GM12873 (cell line): ENCODE results near the gene THPO.
A peak's percentile ranks its signal among the peaks of the same experiment; 100 is the strongest.

Experiments
- TF ChIP-seq, protein P1 (sequence below): IDR thresholded peaks from 2 replicates; pipeline ENCODE4 v1.5.1; 2012; ENCODE audit warnings: low read depth, mild to moderate bottlenecking, moderate library complexity, low read length, control low read depth; ENCODE audit not compliant: insufficient read depth; ENCODE audit errors: missing control alignments

The THPO gene

GRCh38 chr3:184345317-184346144 is 32.5 kb downstream of the THPO start:
- TF ChIP-seq, protein P1, sequence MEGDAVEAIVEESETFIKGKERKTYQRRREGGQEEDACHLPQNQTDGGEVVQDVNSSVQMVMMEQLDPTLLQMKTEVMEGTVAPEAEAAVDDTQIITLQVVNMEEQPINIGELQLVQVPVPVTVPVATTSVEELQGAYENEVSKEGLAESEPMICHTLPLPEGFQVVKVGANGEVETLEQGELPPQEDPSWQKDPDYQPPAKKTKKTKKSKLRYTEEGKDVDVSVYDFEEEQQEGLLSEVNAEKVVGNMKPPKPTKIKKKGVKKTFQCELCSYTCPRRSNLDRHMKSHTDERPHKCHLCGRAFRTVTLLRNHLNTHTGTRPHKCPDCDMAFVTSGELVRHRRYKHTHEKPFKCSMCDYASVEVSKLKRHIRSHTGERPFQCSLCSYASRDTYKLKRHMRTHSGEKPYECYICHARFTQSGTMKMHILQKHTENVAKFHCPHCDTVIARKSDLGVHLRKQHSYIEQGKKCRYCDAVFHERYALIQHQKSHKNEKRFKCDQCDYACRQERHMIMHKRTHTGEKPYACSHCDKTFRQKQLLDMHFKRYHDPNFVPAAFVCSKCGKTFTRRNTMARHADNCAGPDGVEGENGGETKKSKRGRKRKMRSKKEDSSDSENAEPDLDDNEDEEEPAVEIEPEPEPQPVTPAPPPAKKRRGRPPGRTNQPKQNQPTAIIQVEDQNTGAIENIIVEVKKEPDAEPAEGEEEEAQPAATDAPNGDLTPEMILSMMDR = peak; percentile 57

- TF ChIP-seq, protein P1 = no peak
Measured at GRCh38 chr3:184344579-184345316, 33.3 kb downstream of the THPO start.

DNA sequence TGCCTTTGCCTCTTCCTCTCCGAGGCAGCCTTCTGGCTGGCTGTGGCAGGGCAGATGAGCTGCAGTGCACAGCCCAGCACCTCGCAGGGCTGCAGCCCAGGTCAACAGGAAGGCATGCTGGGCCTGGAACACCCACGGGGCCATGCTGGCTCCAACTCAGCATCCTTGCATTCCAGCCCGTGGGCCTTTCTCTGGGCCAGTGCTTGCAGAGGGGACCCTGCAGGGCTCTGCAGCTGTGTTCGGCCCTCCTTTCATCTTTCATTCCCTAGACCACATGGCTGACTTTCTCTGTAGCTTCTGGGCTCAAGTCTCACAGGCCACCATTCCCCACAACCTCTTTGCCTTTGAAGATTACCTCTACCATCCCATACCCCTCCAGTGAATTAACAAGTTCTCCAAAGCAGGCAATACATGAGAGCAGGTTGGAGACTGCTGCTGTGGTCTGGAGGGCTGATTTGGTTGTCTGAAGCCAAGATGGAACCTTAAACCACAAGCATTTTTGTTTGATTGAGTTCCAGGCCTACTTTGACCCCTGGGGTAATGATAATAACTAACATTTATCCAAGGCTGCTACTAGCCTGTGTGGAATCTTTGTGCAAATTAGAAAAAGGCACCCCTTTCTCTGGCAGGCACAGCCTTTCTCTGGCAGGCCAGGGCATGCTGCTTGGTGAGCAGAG is 34.7 kb downstream of the THPO start:
- TF ChIP-seq, protein P1 = no peak

DNA sequence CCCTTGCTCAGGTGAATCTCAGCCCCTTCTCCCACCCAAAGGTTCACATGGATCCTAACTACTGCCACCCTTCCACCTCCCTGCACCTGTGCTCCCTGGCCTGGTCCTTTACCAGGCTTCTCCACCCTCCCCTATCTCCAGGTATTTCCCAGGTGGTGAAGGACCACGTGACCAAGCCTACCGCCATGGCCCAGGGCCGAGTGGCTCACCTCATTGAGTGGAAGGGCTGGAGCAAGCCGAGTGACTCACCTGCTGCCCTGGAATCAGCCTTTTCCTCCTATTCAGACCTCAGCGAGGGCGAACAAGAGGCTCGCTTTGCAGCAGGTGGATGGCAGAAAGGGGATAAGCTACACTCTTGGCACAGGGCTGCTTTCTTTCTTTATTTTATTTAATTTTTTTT is 36.1 kb downstream of the THPO start:
- TF ChIP-seq, protein P1 = no peak

GRCh38 chr3:184339001-184339400 is 39.0 kb downstream of the THPO start:
- TF ChIP-seq, protein P1 = no peak

GRCh38 chr3:184338511-184338945 is 39.5 kb downstream of the THPO start:
- TF ChIP-seq, protein P1 = peak; percentile 10

- TF ChIP-seq, protein P1 = no peak
Measured at GRCh38 chr3:184337981-184338380, 40.0 kb downstream of the THPO start.
